ENCODE measurements around the gene NRGN.

DNA sequence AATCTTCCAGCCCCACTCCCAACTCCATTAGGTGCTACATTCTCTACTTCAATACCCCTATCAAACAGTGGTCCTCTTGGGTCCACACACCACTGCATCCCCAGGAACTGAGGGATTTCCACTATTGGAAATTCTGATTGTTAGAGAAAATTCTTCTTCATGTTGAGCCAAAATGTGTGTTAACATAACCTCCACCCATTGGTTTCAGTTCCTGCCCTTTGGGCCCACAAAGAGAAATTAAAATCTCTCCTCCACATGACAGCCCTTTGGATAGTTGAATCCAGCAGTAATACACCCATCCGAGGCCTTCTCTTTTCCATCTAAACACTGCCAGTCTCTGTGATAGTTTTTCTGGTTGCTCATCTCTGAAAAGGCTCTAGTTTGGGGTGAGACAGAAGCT, 10.2 kb downstream of the NRGN start:
- TF ChIP-seq EZH2 (IDR thresholded peaks at IDR 0.05; ENCODE audit: insufficient read depth, poor library complexity, severe bottlenecking) (no peak), EZH2phosphoT487 (IDR thresholded peaks at IDR 0.05; ENCODE audit: insufficient read depth, low read depth) (no peak)
